Endodermal cell (in vitro differentiated cells): ENCODE measurements around the gene SULT1E1. TPM values are rescaled to one million over a fixed set of nuclear protein-coding genes. Genes with fewer than 3 reads are reported as not detected.

Experiments used
- DNase-seq: peaks from one replicate; pipeline ENCODE4 v3.0.0-alpha.2; 2017
- H3K27ac ChIP-seq: 2 replicates; pipeline ENCODE4 v1.5.1; 2013; ENCODE audit warnings: mild to moderate bottlenecking, low read depth, low read length, moderate library complexity
- H3K27me3 ChIP-seq: 2 replicates; pipeline ENCODE4 v1.6.1; 2013; ENCODE audit warnings: mild to moderate bottlenecking, low read length, moderate library complexity; ENCODE audit not compliant: insufficient read depth, control insufficient read depth, poor library complexity, severe bottlenecking
- H3K36me3 ChIP-seq: 2 replicates; pipeline ENCODE4 v1.7.0; 2013; ENCODE audit warnings: mild to moderate bottlenecking, low read length, moderate library complexity; ENCODE audit not compliant: control insufficient read depth, insufficient read depth
- H3K4me1 ChIP-seq: one replicate; pipeline ENCODE4 v1.7.0; 2013; ENCODE audit warnings: low read length; ENCODE audit not compliant: control insufficient read depth, insufficient read depth
- H3K4me3 ChIP-seq: 2 replicates; pipeline ENCODE4 v1.5.1; 2013; ENCODE audit warnings: mild to moderate bottlenecking, low read length, moderate library complexity
- H3K9ac ChIP-seq: 2 replicates; pipeline ENCODE4 v1.6.1; 2013; ENCODE audit warnings: mild to moderate bottlenecking, low read length, moderate library complexity; ENCODE audit not compliant: poor library complexity, severe bottlenecking; ENCODE audit errors: extremely low read depth
- H3K9me3 ChIP-seq: 2 replicates; pipeline ENCODE4 v1.6.1; 2013; ENCODE audit warnings: mild to moderate bottlenecking, low read length, moderate library complexity; ENCODE audit not compliant: control insufficient read depth
- H3K27ac Mint-ChIP-seq: 2 replicates; pipeline ENCODE4 v1.8.0; 2020; ENCODE audit warnings: mixed read lengths
- H3K27me3 Mint-ChIP-seq: 2 replicates; pipeline ENCODE4 v1.8.0; 2021; ENCODE audit warnings: mild to moderate bottlenecking, mixed read lengths; ENCODE audit not compliant: insufficient read depth
- H3K36me3 Mint-ChIP-seq: 2 replicates; pipeline ENCODE4 v1.8.0; 2020; ENCODE audit warnings: low read depth, mixed read lengths
- H3K4me1 Mint-ChIP-seq: 2 replicates; pipeline ENCODE4 v1.8.0; 2020; ENCODE audit warnings: mixed read lengths
- H3K4me3 Mint-ChIP-seq: 2 replicates; pipeline ENCODE4 v1.8.0; 2020; ENCODE audit warnings: mild to moderate bottlenecking, moderate library complexity, mixed read lengths
- H3K9me3 Mint-ChIP-seq: 2 replicates; pipeline ENCODE4 v1.8.0; 2020; ENCODE audit warnings: mild to moderate bottlenecking, mixed read lengths
- whole genome bisulfite sequencing, 2 experiments: methylation state at CpG; one replicate each; pipeline versions ENCODE4 v1.1.5 to v1.1.7; 2013; ENCODE audit warnings: missing lambda C conversion rate in 2 of 2, mixed read lengths in 1 of 2; ENCODE audit not compliant: insufficient coverage in 1 of 2, insufficient read length in 1 of 2; 5-methylcytosine and 5-hydroxymethylcytosine counted together
- total RNA-seq, 2 donors: library from RNA; stranded (reverse); fragmentation: NEBNext Ultra II Directional in 1 of 2; extraction: Animal tissue kit (Norgen Biotek cat#: 25700) in 1 of 2; gene quantifications; 2 replicates in 1 of 2; 3 replicates in 1 of 2; pipeline ENCODE4 v1.2.1, GENCODE V29; 2021
- TF ChIP-seq, protein P1 (sequence below): fragments of 200-600 bp; sonication (generic); conservative IDR thresholded peaks from 2 replicates; pipeline ENCODE4 v1.5.0; 2021; ENCODE audit warnings: antibody characterized with exemption, mild to moderate bottlenecking

Gene SULT1E1
- total RNA-seq, 2 donors from 2014 or later: not detected

GRCh38 chr4:69855822-69856221 is 4.1 kb downstream of the SULT1E1 start:
- Histone ChIP-seq H3K4me1 (no peaks in the 10 kb centered on the region), H3K36me3 (no peaks in the 10 kb centered on the region), H3K9me3 (no peaks in the 10 kb centered on the region), H3K4me3 (no peak overlapping the region), H3K9ac (no peak overlapping the region), H3K27ac (no peak overlapping the region), H3K27me3 (peaks cover 5% of the 10 kb centered on the region)
- H3K9me3 Mint-ChIP-seq: no peaks in the 10 kb centered on the region
- TF ChIP-seq, protein P1, sequence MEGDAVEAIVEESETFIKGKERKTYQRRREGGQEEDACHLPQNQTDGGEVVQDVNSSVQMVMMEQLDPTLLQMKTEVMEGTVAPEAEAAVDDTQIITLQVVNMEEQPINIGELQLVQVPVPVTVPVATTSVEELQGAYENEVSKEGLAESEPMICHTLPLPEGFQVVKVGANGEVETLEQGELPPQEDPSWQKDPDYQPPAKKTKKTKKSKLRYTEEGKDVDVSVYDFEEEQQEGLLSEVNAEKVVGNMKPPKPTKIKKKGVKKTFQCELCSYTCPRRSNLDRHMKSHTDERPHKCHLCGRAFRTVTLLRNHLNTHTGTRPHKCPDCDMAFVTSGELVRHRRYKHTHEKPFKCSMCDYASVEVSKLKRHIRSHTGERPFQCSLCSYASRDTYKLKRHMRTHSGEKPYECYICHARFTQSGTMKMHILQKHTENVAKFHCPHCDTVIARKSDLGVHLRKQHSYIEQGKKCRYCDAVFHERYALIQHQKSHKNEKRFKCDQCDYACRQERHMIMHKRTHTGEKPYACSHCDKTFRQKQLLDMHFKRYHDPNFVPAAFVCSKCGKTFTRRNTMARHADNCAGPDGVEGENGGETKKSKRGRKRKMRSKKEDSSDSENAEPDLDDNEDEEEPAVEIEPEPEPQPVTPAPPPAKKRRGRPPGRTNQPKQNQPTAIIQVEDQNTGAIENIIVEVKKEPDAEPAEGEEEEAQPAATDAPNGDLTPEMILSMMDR: no peak
- H3K4me3 Mint-ChIP-seq: no peak overlapping the region
- no peaks in the 10 kb centered on the region for H3K4me1 Mint-ChIP-seq
- H3K36me3 Mint-ChIP-seq: no peaks in the 10 kb centered on the region
- H3K27me3 Mint-ChIP-seq: no peaks in the 10 kb centered on the region
- DNase-seq: no peak
- no peak overlapping the region for H3K27ac Mint-ChIP-seq
- 93 to 94% methylated on average over 2 of the region's 2 CpGs for WGBS, 2 experiments

DNA sequence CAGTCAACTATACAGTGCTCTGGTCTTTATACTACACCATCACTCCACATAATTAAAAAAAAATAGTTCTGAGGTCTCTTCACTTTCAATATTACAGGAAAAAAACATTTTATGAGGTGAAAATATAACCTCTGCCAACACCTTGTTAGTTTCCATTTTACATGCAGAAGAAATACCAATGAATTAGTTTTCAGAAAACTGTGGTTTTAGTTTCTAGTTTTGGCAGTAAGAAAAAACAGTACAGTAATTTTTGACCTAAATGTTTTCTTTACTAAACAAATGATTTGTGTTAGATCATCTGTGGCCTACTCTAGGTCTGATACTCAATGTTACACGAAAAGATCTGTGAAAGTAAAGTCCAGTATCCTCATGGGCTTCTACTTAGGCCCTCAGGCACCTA is 10.0 kb downstream of the SULT1E1 start:
- WGBS, 2 experiments: 87% methylated on average over 1 of the region's 1 CpG; no CpG with 5 or more reads in 1 of the 2 experiments
- H3K36me3 ChIP-seq: no peaks in the 10 kb centered on the region
- no peaks in the 10 kb centered on the region for H3K9me3 ChIP-seq
- Mint-ChIP-seq H3K27ac (no peak overlapping the region), H3K27me3 (no peaks in the 10 kb centered on the region), H3K9me3 (no peaks in the 10 kb centered on the region), H3K4me3 (no peak overlapping the region), H3K4me1 (no peaks in the 10 kb centered on the region), H3K36me3 (no peaks in the 10 kb centered on the region)
- no peak overlapping the region for H3K27ac ChIP-seq
- H3K4me1 ChIP-seq: no peaks in the 10 kb centered on the region
- no peak overlapping the region for H3K9ac ChIP-seq
- no peak overlapping the region for H3K4me3 ChIP-seq
- TF ChIP-seq, protein P1: no peak
- no peak for DNase-seq
- peaks cover 5% of the 10 kb centered on the region for H3K27me3 ChIP-seq

- no peak overlapping the region for H3K27ac ChIP-seq
- no peak for DNase-seq
- Mint-ChIP-seq H3K27ac (no peak overlapping the region), H3K36me3 (no peaks in the 10 kb centered on the region), H3K4me3 (no peak overlapping the region), H3K4me1 (no peaks in the 10 kb centered on the region), H3K27me3 (no peaks in the 10 kb centered on the region), H3K9me3 (no peaks in the 10 kb centered on the region)
- no peaks in the 10 kb centered on the region for H3K36me3 ChIP-seq
- peaks cover 5% of the 10 kb centered on the region for H3K27me3 ChIP-seq
- 92 to 94% methylated on average over 2 of the region's 3 CpGs for WGBS, 2 experiments
- no peaks in the 10 kb centered on the region for H3K4me1 ChIP-seq
- H3K4me3 ChIP-seq: no peak overlapping the region
- no peak overlapping the region for H3K9ac ChIP-seq
- H3K9me3 ChIP-seq: no peaks in the 10 kb centered on the region
- TF ChIP-seq, protein P1: no peak
Observed at GRCh38 chr4:69849297-69849696, 10.6 kb downstream of the SULT1E1 start.
